ENCODE results near the gene CCDC142. TPM values are rescaled to one million over a fixed set of nuclear protein-coding genes. Genes with fewer than 3 reads are reported as not detected.
"Not testable (repeated sequence)": the region's sequence is repeated elsewhere in the genome, so short reads cannot be mapped to it uniquely, and the experiment has no call there.

The CCDC142 gene
- total RNA-seq, 4 donors from 2014 or later, result 10.9 to 42.8 (median 35.7) TPM

DNA sequence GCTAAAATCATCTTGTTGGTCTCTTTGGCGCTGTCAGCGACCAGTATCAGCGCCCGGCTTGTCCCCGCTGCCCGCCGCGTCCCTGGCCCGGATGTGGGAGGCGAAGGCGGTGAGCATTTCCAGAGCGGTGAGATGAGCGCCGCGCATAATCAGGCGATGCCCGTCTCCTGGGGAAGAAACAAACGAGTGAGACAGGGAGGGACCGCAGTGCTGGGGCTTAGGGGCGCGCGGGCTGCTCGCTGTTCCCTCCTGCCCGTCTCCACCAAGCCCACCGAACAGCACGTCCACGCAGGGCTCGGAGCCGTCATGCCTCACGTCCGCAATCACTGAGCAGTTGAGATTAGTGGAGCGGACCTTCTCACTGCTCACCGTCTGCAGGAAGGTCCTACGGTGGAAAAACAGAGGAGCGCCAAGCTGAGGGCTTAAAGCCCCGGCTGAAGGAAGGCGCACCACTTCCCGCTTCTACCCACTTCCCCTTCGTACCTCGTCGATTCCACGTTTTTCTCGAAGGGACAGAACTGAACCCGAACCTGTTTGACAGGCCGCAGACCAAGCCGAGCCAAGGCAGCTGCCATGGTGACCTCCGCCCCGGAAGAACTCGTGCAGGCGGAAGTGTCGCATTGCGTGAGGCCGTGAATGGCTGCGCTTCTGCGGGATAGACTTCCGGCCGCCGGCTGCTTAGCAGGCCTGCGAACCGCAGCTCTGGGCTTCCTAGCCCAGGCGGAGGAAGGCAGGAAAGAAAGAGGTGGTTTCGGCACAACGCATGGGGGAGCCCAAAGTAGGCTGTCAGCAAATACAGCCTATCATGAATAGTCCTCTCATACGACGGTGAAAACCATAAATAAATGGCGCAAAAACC lies 10.5 kb downstream of the CCDC142 start, which contains the start of gene MRPL53:
Gene MRPL53, minus strand, starts transcription at position 595 of the 859 bp plus-strand sequence. Its CDS starts 20 bp downstream, at position 575.
- TF ChIP-seq, protein P1, sequence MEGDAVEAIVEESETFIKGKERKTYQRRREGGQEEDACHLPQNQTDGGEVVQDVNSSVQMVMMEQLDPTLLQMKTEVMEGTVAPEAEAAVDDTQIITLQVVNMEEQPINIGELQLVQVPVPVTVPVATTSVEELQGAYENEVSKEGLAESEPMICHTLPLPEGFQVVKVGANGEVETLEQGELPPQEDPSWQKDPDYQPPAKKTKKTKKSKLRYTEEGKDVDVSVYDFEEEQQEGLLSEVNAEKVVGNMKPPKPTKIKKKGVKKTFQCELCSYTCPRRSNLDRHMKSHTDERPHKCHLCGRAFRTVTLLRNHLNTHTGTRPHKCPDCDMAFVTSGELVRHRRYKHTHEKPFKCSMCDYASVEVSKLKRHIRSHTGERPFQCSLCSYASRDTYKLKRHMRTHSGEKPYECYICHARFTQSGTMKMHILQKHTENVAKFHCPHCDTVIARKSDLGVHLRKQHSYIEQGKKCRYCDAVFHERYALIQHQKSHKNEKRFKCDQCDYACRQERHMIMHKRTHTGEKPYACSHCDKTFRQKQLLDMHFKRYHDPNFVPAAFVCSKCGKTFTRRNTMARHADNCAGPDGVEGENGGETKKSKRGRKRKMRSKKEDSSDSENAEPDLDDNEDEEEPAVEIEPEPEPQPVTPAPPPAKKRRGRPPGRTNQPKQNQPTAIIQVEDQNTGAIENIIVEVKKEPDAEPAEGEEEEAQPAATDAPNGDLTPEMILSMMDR (IDR thresholded peaks at IDR 0.05), result peak in 1 of 4 experiments; percentile 2
- TF ChIP-seq POLR2A (IDR thresholded peaks at IDR 0.05), result peak; percentile 55 to 70
- DNase-seq, result peak; percentile 92 to 93
- Histone ChIP-seq H3K9me3 (no peaks in the 10 kb centered on the region), H3K4me3 (peak within 1 kb of the TSS; percentile 57 to 63), H3K27me3 (no peaks in the 10 kb centered on the region), H3K36me3 (no peaks in the 10 kb centered on the region), H3K4me1 (no peaks in the 10 kb centered on the region), H3K27ac (peak within 1 kb of the TSS; percentile 77 to 82)
- intact Hi-C loops (cut with DNase I; ENCODE audit: low total_unique reads), result no loop called here

DNA sequence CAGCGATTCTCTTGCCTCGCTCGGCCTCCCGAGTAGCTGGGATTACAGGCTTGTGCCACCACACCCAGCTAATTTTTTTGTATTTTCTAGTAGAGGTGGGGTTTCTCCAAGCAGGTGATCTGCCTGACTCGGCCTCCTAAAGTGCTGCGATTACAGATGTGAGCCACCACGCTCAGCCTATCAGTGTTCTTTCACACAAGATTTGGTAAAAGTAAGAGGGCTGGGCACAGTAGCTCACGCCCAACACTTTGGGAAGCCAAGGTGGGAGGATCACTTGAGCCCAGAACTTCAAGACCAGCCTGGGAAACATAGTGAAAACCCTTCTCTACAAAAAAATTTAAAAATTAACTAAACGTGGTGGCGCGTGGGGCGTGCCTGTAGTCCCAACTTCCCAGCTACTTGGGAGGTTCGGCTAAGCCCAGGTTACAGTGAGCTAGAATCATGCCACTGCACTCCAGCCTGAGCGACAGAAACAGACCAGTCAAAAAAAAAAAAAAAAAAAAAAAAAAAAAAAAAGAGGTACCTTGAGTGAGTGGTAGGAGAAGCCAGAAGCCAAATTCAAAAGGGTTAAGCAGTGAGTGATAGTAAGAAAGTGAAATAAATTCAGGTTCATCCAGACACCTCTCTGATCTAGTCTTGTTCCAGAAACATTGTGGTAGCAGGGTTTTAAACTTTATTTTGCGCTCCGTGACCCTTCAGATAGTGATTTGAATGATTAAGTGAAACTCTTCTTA lies 11.3 kb downstream of the CCDC142 start:
- Histone ChIP-seq H3K4me1 (no peaks in the 10 kb centered on the region), H3K9me3 (no peaks in the 10 kb centered on the region), H3K27me3 (no peaks in the 10 kb centered on the region), H3K4me3 (peak overlapping the region; percentile 57 to 63), H3K36me3 (no peaks in the 10 kb centered on the region), H3K27ac (peak overlapping the region; percentile 77 to 82)
- TF ChIP-seq POLR2A (IDR thresholded peaks at IDR 0.05), result no peak
- TF ChIP-seq, protein P1 (IDR thresholded peaks at IDR 0.05), result no peak
- DNase-seq, result no peak
- intact Hi-C loops (cut with DNase I; ENCODE audit: low total_unique reads), result no loop called here

- intact Hi-C loops (cut with DNase I; ENCODE audit: low total_unique reads); H3K27me3 ChIP-seq; H3K4me3 ChIP-seq; H3K4me1 ChIP-seq; H3K9me3 ChIP-seq; H3K27ac ChIP-seq; DNase-seq; H3K36me3 ChIP-seq: not testable (repeated sequence)
Observed at GRCh38 chr2:74470742-74471141, 12.1 kb downstream of the CCDC142 start.

DNA sequence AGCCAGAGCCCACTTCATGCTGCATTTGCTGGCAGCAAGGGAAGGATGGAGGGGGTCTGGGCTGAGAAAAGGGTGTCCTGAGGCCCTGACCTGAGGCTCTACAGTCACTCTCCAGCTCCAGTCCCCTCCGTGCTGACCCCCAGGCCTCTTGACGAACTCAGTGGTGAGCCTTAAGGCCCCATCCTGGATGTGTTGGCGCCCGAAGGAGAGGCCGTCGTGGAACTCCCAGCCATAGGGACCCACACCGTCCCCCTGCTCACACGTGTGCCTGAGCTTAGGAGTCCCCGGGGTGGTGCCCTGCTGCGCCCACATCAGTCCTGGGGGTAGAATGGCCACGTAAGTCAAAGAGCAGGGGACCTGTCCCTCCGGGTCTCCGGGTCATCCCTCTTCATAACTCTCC lies 18.4 kb downstream of the CCDC142 start:
- H3K9me3 ChIP-seq, result no peaks in the 10 kb centered on the region
- intact Hi-C loops (cut with DNase I; ENCODE audit: low total_unique reads), result no loop called here
- H3K27ac ChIP-seq, result peak overlapping the region; percentile 64 to 81
- no peaks in the 10 kb centered on the region for H3K27me3 ChIP-seq
- DNase-seq, result no peak
- no peak for TF ChIP-seq POLR2A (IDR thresholded peaks at IDR 0.05)
- TF ChIP-seq, protein P1 (IDR thresholded peaks at IDR 0.05), result no peak
- H3K4me1 ChIP-seq, result peaks cover 4 to 7% of the 10 kb centered on the region in 2 donors
- no peaks in the 10 kb centered on the region for H3K36me3 ChIP-seq
- H3K4me3 ChIP-seq, result peak overlapping the region; percentile 66 to 96

GRCh38 chr2:74462786-74463105 lies 20.1 kb downstream of the CCDC142 start:
- intact Hi-C loops (cut with DNase I; ENCODE audit: low total_unique reads), result no loop called here
- DNase-seq, result no peak
- TF ChIP-seq, protein P1 (IDR thresholded peaks at IDR 0.05), result no peak
- TF ChIP-seq POLR2A (IDR thresholded peaks at IDR 0.05), result no peak
- Histone ChIP-seq H3K4me1 (peaks cover 4 to 7% of the 10 kb centered on the region in 2 donors), H3K27ac (no peak overlapping the region), H3K4me3 (no peak overlapping the region), H3K9me3 (no peaks in the 10 kb centered on the region), H3K36me3 (no peaks in the 10 kb centered on the region), H3K27me3 (no peaks in the 10 kb centered on the region)

Measured in uterus (tissue), 4 donors.